ENCODE results near the gene RFTN2.
"Not testable (repeated sequence)": the region's sequence is repeated elsewhere in the genome, so short reads cannot be mapped to it uniquely, and the experiment has no call there.

The RFTN2 gene

DNA sequence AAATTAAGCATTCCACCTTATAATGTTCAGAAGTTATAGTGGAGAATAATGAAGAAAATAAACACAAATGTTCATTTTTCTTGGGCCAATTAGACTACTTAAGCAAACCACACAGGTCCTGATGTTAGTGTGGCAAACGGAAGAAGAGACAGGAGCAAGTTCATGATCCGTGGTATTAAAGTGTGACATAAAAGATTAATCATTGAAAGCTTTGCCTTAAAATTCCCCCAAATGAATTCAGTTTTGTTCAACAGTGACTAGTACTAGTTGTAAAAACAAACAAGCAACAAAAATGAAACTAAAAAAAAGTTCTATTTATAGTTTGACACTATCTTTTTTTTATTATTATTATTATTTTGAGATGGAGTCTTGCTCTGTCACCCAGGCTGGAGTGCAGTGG lies 73.7 kb downstream of the RFTN2 start:
- DNase-seq (ENCODE audit: low spot score), result no peak

DNA sequence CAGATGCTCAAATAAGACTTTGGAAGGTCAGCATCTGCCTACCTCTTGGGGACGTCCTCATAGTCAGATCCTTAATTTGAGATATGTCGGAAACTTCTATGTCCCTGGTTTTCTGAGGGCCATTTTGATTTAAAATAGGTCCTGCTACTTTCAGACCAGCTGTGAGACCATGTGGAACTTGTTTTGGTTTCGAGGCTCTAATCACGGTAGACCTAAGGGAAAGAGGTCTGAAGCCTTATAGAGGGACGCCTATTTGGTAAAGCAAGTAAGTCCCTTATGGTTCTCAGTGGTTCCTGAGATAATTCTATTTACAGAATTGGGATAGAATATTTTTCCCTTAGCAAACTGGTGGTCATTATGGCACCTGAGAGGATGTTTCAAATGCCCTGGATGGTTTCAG lies 75.1 kb downstream of the RFTN2 start:
- DNase-seq (ENCODE audit: low spot score), result no peak

DNA sequence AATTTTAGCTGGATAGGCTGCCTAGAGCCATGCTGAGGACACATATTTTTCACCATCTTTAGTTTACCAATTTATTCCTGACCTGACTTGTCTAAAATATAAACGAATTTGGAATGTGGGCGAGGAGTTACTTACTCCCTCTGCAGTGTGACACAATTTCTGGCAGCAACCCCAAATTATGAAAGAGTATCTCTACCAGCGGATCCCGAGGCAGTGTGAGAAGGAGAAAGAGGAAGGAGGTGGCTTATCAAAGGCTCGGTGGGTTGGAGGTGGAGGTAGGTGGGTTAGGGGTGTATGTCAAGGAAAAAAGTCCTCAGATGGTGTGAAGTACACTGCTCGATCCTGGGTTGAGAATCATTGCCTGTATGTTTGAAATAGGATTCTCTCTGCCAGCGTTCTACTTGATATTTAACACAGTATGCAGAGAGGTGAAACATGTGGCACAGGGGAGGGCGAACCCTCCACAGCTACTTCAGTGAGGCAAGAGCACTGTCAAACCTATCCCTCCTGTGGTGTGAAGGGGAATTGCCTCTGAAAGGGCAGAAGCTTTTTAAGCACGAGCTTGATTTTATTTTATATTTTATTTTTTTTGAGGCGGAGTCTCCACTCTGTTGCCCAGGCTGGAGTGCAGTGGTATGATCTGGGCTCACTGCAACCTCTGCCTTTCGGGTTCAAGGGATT lies 76.0 kb downstream of the RFTN2 start:
- DNase-seq (ENCODE audit: low spot score), result no peak

DNA sequence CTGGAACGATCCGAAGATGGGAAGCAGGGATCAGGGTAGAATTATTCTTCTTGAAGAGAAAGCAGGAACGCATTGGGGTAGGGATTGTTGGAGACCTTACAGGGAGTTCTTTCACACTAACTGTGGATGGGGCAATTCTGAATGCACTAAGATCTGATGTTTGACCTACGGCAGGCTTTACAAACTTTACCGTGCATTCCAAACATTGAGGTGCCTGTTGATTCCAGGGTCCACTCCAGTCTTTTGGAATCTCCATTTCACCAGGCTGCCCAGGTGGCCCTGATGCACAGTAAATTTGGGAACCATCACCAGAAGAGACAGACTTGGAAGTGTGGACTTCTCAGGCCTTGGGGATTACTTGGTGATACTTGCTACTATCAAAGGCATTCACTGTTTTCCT lies 76.9 kb downstream of the RFTN2 start:
- no peak for DNase-seq (ENCODE audit: low spot score)

DNA sequence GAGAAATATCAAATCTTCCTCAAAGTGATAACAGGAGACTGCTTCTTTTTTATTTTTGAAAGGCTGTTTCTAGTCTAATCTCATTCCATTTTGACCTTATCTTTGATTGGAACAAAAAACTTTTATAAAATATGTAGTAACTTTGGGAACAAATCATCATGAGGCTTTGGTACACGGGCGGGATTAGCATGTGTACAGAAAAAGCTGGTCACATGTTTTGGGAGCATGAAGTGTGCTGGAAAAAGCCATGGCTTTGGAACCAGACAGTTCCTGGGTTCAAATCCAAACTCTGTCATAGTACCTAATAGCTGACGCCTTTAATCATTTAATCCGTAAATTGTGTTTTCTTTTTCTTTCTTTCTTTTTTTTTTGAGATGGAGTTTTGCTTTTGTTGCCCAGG lies 78.2 kb downstream of the RFTN2 start:
- DNase-seq (ENCODE audit: low spot score), result no peak

DNA sequence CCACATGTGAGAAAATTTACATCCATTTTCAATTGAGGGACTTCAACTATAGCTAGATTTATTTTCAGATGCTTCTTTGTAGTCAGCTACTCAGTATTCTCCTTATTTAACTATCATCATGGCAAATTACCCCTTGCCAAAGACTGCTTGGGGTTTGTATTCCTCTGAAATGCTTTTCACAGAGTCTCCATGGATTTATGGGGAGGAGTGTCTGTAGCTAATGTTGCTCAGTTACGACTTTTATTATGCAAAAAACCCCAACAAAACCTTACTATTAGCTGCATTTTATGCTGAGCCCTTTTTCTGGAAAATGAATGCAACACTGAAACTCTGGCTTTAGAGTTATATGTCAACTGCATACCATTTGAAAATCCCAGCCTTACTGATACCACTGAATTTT lies 78.6 kb downstream of the RFTN2 start:
- DNase-seq (ENCODE audit: low spot score), result no peak

DNA sequence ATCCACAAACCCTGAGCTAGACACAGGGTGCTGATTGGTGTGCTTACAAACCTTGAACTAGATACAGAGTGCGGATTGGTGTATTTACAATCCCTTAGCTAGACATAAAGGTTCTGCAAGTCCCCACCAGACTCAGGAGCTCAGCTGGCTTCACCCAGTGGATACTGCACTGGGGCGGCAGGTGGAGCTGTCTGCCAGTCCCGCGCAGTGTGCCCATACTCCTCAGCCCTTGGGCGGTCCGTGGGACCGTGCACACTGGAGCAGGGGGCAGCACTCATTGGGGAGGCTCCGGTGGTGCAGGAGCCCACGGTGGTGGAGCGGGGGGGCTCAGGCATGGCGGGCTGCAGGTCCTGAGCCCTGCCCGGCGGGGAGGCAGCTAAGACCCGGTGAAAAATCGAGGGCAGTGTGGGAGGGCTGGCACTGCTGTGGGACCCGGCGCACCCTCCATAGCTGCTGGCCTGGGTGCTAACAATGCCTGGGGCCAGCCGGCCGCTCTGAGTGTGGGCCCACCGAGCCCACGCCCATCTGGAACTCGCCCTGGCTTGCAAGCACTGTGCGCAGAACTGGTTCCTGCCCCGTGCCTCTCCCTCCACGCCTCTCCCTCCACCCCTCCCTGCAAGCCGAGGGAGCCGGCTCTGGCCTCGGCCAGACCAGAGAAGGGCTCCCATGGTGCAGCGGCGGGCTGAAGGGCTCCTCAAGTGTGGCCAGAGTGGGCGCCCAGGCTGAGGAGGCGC lies 83.9 kb downstream of the RFTN2 start:
- DNase-seq (ENCODE audit: low spot score), result no peak

DNA sequence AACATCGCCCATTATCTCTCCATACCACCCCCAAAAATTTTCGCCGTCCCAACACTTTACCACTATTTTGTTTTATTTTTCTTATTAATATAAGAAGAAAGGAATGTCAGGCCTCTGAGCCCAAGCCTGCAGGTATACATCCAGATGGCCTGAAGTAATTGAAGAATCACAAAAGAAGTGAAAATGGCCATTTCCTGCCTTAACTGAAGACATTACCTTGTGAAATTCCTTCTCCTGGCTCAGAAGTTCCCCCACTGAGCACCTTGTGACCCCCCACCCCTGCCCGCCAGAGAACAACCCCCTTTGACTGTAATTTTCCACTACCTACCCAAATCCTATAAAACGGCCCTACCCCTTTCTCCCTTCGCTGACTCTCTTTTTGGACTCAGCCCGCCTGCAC lies 88.1 kb downstream of the RFTN2 start:
- DNase-seq (ENCODE audit: low spot score), result not testable (repeated sequence)

DNA sequence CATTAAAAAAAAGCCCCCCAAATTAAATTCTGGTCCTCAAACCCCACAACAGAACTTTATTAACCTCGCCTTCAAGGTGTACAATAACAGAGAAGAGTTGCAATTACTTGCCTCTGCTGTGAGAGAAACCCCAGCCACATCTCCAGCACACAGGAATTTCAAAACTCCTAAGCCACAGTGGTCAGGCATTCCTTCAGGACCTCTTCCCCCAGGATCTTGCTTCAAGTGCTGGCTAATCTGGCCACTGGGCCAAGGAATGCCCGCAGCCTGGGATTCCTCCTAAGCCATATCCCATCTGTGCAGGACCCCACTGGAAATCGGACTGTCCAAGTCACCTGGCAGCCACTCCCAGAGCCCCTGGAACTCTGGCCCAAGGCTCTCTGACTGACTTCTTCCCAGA lies 95.2 kb downstream of the RFTN2 start:
- DNase-seq (ENCODE audit: low spot score), result not testable (repeated sequence)

DNA sequence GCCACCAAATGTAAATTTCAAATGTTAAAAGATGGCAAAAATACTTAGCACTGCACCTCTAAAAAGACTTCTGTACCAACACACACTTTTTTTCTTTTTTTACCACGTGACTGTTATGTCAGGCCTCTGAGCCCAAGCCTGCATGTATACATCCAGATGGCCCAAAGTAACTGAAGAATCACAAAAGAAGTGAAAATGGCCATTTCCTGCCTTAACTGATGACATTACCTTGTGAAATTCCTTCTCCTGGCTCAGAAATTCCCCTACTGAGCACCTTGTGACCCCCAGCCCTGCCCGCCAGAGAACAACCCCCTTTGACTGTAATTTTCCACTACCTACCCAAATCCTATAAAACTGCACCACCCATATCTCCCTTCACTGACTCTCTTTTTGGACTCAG lies 97.1 kb downstream of the RFTN2 start:
- not testable (repeated sequence) for DNase-seq (ENCODE audit: low spot score)

DNA sequence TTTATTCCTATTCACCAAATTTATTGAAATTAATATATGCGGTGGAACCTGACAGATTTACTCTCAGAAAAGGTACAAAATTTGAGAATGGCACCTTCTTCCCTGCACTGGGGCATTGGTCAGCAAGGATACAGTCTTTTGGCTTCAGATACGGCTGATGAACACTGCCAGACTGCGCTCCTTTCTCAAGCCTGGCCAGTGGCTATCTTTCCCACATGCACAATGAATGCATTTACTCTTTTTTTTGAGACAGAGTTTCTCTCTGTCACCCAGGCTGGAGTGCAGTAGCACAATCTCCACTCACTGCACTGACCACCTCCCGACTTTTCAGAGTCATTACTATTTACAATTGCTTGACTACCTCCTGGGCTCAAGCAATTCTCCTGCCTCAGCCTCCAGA lies 97.9 kb downstream of the RFTN2 start:
- no peak for DNase-seq (ENCODE audit: low spot score)

DNA sequence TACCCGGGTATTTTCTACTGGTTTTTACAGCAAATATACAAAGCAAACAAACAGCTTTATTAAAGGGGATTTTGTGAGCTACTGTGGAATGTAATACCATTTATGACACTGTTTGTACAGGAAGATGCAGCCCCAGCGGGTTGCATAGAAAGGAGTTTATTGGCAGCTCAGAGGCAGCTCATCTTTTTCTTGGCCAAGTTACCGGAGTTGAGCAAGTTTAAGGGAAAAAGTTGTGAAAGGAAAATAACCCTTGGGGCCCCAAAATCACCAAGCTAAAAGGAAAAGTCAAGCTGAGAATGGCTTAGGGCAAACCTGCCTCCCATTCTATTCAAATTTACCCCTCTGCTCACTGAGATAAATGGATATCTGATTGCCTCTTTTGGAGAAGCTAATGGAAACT lies 98.8 kb downstream of the RFTN2 start:
- DNase-seq (ENCODE audit: low spot score), result no peak

DNA sequence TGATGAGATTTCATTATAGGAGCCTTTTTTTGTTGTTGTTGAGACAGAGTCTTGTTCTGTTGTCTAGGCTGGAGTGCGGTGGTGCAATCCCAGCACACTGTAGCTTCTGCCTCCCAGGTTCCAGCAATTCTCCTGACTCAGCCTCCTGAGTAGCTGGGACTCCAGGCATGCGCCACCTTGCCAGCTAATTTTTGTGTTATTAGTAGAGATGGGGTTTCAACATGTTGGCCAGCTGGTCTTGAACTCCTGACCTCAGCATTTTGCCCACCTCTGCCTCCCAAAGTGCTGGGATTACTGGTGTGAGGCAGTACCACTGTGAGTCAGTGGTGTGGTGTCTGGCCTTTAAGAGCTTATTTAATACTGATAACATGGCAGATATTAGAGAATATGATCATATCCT lies 99.4 kb downstream of the RFTN2 start:
- DNase-seq (ENCODE audit: low spot score), result no peak

DNA sequence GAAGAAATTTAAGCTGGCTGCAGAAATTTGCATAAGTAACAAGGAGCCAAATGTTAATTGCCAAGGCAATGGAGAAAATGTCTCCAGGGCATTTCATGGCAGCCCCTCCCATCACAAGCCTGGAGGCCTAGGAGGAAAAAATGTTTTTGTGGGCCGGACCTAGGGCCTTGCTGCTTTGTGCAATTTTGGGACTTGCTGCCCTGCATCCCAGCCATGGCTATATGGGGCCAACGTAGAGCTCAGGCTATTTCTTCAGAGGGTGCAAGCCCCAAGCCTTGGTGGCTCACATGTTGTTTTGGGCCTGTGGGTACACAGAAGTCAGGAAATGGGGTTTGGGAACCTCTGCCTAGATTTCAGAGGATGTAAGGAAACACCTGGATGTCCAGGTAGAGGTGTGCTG lies 101.8 kb downstream of the RFTN2 start:
- no peak for DNase-seq (ENCODE audit: low spot score)

DNA sequence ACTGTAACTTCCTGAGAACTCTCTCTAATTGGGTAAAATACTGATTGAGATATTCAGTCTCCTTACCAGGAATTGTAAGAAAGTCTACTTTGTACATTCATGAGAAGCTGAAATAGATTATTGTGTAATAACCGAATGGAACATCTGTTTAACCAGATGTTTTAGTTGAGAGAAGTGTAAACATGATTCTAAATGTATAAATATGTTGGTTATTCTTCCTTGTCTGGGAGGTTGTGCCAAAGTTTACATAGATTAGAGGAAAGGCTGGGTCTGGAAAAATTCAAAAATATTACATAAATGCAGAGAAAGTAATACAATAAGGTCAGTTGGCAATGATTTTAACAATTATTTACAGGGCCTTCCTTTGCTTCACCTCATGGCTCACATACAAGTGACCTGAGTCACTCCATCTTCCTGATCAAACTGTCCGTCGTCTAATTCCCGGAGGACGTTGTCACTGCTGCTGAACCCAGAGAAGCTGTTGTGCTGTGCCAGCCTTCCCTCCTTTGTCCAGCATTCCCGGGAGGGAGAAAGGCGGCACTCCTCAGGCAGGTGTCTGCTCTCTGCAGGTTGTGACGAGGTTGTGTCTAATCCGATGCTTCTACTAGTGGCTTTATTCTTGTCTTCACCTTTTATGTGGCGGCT lies 103.6 kb downstream of the RFTN2 start:
- DNase-seq (ENCODE audit: low spot score), result no peak

DNA sequence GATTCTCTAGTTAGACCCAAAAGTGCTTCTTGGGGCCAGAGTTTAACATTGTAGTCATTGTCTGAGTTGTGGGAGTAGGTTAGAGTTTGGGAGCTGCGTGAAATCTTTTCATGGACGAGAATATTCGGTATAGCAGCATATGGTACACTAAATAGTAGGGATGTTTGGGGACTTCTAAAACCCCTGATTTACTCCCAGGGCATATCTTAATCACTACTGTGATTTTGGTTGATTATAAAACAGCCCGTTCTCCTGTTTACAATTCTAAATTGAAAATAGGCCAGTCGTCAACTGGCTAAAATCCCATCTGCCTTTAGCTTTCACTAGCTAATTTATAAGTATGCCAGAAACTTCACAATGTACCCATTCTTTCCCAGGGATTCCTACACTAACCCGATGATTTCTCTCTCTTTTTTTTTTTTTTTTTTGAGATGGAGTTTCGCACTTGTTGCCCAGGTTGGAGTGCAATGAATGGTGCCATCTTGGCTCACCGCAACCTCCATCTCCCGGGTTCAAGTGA lies 115.2 kb downstream of the RFTN2 start:
- no peak for DNase-seq (ENCODE audit: low spot score)

DNA sequence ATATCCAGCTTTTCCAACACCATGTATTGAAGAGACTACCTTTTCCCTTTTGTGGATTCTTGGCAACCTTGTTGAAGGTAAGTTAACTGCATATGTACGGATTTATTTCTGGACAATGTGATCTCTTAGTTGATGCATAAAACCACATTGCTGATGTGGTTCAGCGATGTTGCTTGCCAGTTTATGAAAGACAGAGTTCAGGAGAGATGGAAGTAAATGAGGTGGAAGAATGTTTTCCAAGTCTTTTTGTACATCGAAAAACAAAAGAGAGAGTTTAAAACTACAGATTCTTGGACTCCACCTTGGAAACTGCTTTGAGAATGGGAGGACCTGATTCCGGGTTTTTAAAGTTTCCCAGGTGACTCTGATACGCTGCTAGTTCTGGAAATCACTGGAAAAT lies 115.7 kb downstream of the RFTN2 start:
- DNase-seq (ENCODE audit: low spot score), result no peak

DNA sequence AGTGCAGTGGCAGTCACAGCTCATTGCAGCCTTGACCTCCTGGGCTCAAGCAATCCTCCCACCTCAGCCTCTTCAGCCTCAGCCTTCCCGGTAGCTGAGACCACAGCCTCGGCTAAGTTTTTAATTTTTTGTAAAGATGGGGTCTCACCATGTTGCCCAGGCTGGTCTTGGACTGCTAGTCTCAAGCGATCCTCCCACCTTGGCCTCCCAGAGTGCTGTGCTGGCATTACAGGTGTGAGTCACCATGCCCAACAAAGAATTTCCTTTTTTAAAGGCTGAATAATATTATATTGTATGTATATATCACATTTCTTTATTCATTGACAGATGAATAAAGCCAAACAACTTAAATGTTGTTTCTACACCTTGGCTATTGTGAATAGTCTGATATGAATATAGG lies 117.0 kb downstream of the RFTN2 start:
- DNase-seq (ENCODE audit: low spot score), result no peak

DNA sequence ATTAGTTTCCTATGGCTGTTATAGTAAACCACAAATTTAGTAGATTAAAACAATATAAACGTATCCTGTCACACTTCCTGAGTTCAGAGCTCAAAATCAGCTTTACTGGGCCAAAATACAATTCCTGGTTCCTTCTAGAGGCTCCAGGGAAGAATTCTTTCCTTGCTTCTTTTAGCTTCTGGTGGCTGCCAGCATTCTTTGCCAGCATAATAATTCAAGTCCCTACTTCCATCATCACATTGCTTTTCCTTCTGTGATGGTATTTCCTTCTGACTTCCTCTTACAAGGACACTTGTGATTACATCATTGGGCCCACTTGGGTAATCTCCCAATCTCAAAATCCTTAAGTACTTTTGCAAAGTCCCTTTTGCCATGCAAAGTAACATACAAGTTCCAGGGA lies 118.9 kb downstream of the RFTN2 start:
- no peak for DNase-seq (ENCODE audit: low spot score)

DNA sequence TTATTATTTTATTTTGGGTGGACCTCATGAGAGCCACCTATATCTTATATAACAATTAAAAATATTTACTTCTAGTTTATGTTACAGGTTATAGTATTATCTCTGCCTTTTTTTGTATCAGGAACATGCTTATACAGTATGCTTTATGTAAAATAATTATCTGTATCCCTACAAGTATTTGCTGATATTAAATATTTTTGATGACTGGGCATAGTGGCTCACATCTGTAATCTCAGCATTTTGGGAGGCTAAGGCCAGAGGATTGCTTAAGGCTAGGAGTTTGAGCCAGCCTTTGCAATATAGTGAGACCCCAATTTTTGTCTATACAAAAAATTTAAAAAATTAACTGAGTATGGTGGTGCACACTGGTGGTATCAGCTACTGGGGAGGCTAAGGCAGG lies 119.9 kb downstream of the RFTN2 start:
- no peak for DNase-seq (ENCODE audit: low spot score)

DNA sequence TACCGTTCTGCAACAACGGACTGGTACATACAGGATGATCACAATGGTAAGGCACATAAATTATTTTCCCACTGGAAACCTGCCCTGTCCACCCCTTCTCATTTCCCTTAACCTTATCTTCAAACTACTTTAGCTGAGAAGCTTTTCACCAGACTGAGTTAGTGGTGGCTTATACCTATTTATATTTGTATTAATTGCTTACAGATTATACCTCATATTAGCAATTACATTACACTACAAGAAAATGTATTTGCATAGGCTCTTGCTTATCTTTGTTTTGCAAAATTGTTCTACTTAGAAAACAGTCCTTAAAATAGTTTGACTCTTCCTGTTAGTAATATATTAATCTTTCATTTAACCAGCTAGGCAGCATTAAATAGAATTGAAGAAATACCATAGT lies 124.1 kb downstream of the RFTN2 start:
- DNase-seq (ENCODE audit: low spot score), result not testable (repeated sequence)

DNA sequence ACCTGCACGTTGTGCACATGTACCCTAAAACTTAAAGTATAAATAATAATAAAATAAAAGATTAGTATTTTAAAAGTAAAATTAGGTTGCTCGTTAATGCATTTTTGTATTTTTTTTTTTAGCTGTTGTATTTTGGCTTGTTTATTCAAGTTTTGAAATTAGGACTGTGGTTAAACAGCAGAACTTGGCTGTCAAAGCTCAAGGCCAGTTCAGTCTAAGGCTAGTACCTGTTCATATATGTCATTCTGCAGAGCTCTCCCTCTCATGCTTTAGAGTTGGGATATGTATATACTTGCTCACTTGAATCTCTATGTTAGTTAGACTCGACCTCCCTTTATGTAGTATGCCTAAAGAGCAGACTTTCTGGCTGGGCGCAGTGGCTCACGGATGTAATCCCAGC lies 126.8 kb downstream of the RFTN2 start:
- DNase-seq (ENCODE audit: low spot score), result no peak

DNA sequence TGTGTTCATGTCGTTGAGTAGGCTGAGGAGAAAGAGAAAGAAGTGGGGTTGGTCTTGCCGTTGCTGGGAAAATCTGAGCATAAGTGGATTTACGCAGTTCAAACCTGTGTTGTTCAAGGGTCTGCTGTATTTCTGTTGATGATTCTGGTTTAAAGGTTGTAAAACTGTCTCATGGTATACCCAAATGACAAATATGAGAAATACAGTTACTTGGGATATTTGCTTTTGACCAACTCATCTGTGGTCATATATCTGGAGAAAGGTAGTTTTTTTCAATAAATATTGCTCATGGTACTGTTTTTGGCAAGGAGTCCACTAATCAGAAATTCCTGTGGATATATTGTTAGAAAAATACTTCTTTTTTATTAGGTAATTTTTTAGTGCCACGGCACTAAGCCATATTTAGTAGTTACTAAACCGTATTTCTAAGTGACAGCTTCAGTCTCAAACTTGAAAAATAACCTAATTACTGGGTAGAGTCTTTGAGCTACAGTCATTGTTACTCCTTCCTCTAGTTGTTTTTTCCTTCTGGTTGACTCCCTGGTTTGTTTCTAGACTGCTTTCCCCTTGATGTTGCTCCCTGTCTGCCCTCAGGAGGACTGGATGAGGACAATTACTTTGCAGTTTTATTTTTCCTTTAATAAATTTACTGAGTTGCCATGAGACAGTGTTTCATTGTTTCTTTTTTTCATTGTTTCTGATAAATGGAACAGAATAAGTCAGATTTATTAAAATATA lies 128.1 kb downstream of the RFTN2 start:
- DNase-seq (ENCODE audit: low spot score), result no peak
